ENCODE results near the gene SLC1A1. TPM values are rescaled to one million over a fixed set of nuclear protein-coding genes. Genes with fewer than 3 reads are reported as not detected.

Gene SLC1A1
- total RNA-seq, 4 donors from 2014 or later: 1.1 to 2.3 (median 1.8) TPM

DNA sequence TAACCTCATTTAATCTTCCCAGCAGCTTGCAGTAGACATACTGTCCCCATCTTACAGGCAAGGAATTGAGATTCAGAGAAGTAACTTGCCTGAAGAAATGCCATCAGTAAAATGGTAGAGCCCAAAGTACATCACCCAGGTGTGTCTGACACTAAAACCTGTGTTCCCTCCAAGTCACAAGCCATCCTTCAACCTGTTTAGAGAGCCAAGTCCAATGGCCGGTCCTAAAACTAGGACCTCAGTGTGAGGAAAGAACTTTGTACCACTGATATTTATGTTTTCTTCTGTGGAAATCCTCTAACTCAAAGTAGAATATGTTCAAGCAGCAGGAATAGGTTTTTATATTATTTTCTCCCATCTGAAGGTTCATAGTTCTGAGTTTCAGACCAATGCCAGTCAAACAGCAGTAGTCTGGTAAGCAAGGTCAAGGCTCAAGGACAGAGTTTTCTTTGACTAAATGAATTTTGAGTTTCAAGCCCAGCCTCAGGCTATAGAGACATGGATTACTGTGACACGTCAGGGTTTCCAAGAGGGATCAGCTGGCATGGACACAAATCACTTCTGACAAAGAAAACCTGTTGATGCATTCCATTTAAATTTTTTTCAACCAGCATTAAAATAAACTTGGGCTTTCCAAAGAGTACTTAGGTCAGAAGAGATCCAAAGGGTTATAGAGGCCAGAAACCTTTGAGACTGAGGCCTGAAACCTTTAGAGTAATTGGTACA lies 90.9 kb downstream of the SLC1A1 start:
- Histone ChIP-seq H3K4me3 (no peak overlapping the region), H3K27me3 (no peaks in the 10 kb centered on the region), H3K9me3 (no peaks in the 10 kb centered on the region), H3K36me3 (peaks cover 0 to 22% of the 10 kb centered on the region in 2 donors), H3K27ac (no peak overlapping the region), H3K4me1 (peaks cover 0 to 22% (median 0%) of the 10 kb centered on the region in 3 donors)
- WGBS, 2 donors (ENCODE audit: low coverage in 1 of 2): 60 to 70% methylated on average over 1 to 2 of the region's 2 CpGs
- TF ChIP-seq EP300 (IDR thresholded peaks at IDR 0.05) (no peak), POLR2A (IDR thresholded peaks at IDR 0.05) (no peak)
- TF ChIP-seq, protein P1, sequence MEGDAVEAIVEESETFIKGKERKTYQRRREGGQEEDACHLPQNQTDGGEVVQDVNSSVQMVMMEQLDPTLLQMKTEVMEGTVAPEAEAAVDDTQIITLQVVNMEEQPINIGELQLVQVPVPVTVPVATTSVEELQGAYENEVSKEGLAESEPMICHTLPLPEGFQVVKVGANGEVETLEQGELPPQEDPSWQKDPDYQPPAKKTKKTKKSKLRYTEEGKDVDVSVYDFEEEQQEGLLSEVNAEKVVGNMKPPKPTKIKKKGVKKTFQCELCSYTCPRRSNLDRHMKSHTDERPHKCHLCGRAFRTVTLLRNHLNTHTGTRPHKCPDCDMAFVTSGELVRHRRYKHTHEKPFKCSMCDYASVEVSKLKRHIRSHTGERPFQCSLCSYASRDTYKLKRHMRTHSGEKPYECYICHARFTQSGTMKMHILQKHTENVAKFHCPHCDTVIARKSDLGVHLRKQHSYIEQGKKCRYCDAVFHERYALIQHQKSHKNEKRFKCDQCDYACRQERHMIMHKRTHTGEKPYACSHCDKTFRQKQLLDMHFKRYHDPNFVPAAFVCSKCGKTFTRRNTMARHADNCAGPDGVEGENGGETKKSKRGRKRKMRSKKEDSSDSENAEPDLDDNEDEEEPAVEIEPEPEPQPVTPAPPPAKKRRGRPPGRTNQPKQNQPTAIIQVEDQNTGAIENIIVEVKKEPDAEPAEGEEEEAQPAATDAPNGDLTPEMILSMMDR (IDR thresholded peaks at IDR 0.05): no peak
- ATAC-seq: no peak

DNA sequence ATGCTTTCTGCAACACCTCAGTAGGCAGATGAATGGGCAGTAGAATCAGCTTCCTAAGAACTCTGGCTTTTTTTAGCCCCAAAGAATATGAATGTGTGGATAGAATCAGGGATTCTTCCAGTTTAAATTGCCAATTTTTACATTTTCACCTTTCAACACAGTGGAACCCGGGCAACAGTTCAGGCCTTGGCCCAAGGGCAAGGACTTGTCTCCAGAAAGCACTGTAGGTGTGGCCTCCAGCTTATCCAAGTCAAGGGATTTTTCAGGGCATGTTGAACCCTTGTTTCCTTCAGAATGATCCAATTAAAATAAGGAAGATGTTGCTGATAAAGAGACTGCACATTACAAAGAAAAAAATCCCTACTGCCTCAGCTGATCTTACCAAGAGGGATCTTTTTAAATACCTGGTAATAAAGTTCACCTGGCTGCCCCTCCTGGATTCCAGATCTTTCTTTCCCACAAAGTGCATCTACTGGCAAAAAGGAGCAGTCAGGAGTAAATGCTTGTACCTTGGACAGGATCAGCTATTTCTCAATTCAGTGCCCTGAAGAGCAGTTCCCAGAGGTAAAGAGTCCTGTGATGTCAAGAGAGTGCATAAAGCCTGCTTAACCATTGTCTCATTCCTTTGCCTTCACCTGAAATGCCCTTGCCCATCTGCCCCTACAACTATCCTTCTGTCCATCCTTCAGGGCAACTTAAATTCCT lies 91.7 kb downstream of the SLC1A1 start:
- no peak for TF ChIP-seq POLR2AphosphoS5 (IDR thresholded peaks at IDR 0.05)
- no peak for TF ChIP-seq POLR2A (IDR thresholded peaks at IDR 0.05)
- no peak for TF ChIP-seq EP300 (IDR thresholded peaks at IDR 0.05)
- Histone ChIP-seq H3K9me3 (no peaks in the 10 kb centered on the region), H3K27ac (no peak overlapping the region), H3K27me3 (no peaks in the 10 kb centered on the region), H3K4me1 (peaks cover 0 to 22% (median 0%) of the 10 kb centered on the region in 3 donors), H3K4me3 (no peak overlapping the region), H3K36me3 (peaks cover 0 to 19% of the 10 kb centered on the region in 2 donors)
- no peak for ATAC-seq
- WGBS, 2 donors (ENCODE audit: low coverage in 1 of 2): 60 to 80% methylated on average over 1 of the region's 1 CpG

DNA sequence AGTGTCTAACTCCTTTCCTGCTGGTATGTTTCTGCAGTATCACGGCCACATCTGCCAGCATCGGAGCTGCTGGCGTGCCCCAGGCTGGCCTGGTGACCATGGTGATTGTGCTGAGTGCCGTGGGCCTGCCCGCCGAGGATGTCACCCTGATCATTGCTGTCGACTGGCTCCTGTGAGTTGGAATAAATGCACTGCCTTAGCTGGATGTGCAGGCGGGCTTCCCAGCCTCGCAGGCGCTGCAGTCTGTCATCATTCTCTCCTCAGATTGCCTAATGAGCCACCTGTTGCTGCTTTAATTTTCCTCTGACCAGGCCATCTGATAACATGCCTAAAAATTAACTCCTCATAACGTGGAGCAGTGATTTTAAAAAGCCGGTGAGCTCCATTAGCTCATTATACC lies 92.7 kb downstream of the SLC1A1 start:
- no peak for ATAC-seq
- Histone ChIP-seq H3K9me3 (no peaks in the 10 kb centered on the region), H3K27ac (no peak overlapping the region), H3K36me3 (peaks cover 0 to 13% of the 10 kb centered on the region in 2 donors), H3K4me1 (peaks cover 0 to 22% (median 0%) of the 10 kb centered on the region in 3 donors), H3K4me3 (no peak overlapping the region), H3K27me3 (no peaks in the 10 kb centered on the region)
- TF ChIP-seq EP300 (IDR thresholded peaks at IDR 0.05) (no peak), POLR2A (IDR thresholded peaks at IDR 0.05) (no peak), POLR2AphosphoS5 (IDR thresholded peaks at IDR 0.05) (no peak)
- TF ChIP-seq, protein P1 (IDR thresholded peaks at IDR 0.05): no peak
- WGBS, 2 donors (ENCODE audit: low coverage in 1 of 2): 100% methylated on average over 2 of the region's 12 CpGs; no CpG with 5 or more reads in 1 of the 2 donors

DNA sequence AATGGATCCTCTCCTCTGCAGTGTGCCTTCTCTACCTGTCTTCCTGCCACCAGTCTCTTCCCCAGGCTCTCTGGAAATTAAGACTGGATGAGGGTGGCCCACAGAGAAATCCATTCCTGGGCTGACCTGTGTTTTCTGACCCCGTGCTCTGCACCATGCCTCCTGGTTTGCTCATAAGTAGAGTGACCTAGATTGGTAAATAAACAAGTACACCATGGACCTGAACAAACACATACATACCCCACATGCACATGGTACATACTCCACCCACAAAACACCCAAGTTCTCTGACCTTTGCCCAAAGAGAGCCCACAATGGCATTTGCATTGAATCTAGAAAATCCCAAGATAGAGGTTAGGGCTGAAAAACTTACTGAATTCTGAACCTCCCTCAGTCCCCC lies 94.4 kb downstream of the SLC1A1 start:
- no peak for ATAC-seq
- no CpG with 5 or more reads among the region's 1 CpG for WGBS, 2 donors (ENCODE audit: low coverage in 1 of 2)

DNA sequence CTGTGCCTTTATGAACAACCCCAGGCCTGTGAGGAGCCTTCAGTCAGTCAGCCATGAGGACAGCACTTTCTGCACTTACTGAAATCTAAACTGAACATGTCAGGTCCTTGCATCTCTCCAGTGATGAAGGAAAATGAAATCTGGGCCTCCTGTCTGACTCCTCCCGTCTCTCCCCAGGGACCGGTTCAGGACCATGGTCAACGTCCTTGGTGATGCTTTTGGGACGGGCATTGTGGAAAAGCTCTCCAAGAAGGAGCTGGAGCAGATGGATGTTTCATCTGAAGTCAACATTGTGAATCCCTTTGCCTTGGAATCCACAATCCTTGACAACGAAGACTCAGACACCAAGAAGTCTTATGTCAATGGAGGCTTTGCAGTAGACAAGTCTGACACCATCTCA lies 94.9 kb downstream of the SLC1A1 start:
- 84 to 90% methylated on average over 3 to 4 of the region's 5 CpGs for WGBS, 2 donors (ENCODE audit: low coverage in 1 of 2)

More for the DNA sequence above, 94.4 kb downstream of the SLC1A1 start:
- Histone ChIP-seq H3K9me3 (no peaks in the 10 kb centered on the region), H3K4me1 (peaks cover 0 to 21% (median 0%) of the 10 kb centered on the region in 3 donors), H3K4me3 (no peak overlapping the region), H3K36me3 (peaks cover 0 to 13% of the 10 kb centered on the region in 2 donors), H3K27me3 (no peaks in the 10 kb centered on the region), H3K27ac (no peak overlapping the region)
- no peak for TF ChIP-seq EP300 (IDR thresholded peaks at IDR 0.05)
- TF ChIP-seq, protein P1 (IDR thresholded peaks at IDR 0.05): no peak
- no peak for TF ChIP-seq POLR2AphosphoS5 (IDR thresholded peaks at IDR 0.05)
- no peak for TF ChIP-seq POLR2A (IDR thresholded peaks at IDR 0.05)

More for the DNA sequence above, 94.9 kb downstream of the SLC1A1 start:
- ATAC-seq: no peak
- no peak for TF ChIP-seq EP300 (IDR thresholded peaks at IDR 0.05)
- no peak for TF ChIP-seq POLR2A (IDR thresholded peaks at IDR 0.05)
- TF ChIP-seq, protein P1 (IDR thresholded peaks at IDR 0.05): no peak
- no peak for TF ChIP-seq POLR2AphosphoS5 (IDR thresholded peaks at IDR 0.05)
- no peaks in the 10 kb centered on the region for H3K27me3 ChIP-seq
- H3K27ac ChIP-seq: no peak overlapping the region
- H3K4me3 ChIP-seq: no peak overlapping the region
- H3K4me1 ChIP-seq: peaks cover 0 to 18% (median 0%) of the 10 kb centered on the region in 3 donors
- H3K9me3 ChIP-seq: no peaks in the 10 kb centered on the region
- peaks cover 0 to 13% of the 10 kb centered on the region in 2 donors for H3K36me3 ChIP-seq

Measured in gastroesophageal sphincter (tissue), 4 donors.